Cardiac muscle cell (in vitro differentiated cells and primary cell): Measurements from ENCODE around the gene EMC10. TPM values are rescaled to one million over a fixed set of nuclear protein-coding genes. Genes with fewer than 3 reads are reported as not detected.

ENCODE experiments used
- DNase-seq, 2 donors: peaks; one replicate each; pipeline versions ENCODE4 v3.0.0 to v3.0.0-alpha.2; 2010 to 2017; ENCODE audit warnings: low read depth in 1 of 2, low spot score in 1 of 2
- H3K27ac ChIP-seq: fragments of 200-600 bp; sonication (generic); 2 replicates; pipeline ENCODE4 v1.5.1; 2016
- H3K27me3 ChIP-seq: fragments of 200-600 bp; sonication (generic); 2 replicates; pipeline ENCODE4 v1.6.0; 2016; ENCODE audit warnings: control low read depth
- H3K36me3 ChIP-seq: fragments of 200-600 bp; sonication (generic); 2 replicates; pipeline ENCODE4 v1.5.1; 2016; ENCODE audit warnings: control low read depth
- H3K4me1 ChIP-seq: fragments of 200-600 bp; sonication (generic); 2 replicates; pipeline ENCODE4 v1.8.1; 2017; ENCODE audit warnings: low read depth, mild to moderate bottlenecking, mixed run types
- H3K4me3 ChIP-seq: fragments of 200-600 bp; sonication (generic); 2 replicates; pipeline ENCODE4 v1.5.1; 2016; ENCODE audit warnings: mild to moderate bottlenecking
- H3K9me3 ChIP-seq: fragments of 200-600 bp; sonication (generic); 2 replicates; pipeline ENCODE4 v1.5.1; 2017; ENCODE audit warnings: low read depth, mild to moderate bottlenecking, control low read depth
- polyA plus RNA-seq: library from polyadenylated mRNA; unstranded; fragments of >200 nt; fragmentation: Nextera tagmentation; extraction: Ambion mirVana; gene quantifications from 2 replicates; pipeline ENCODE4 v1.2.1, GENCODE V29; 2016
- total RNA-seq: library from RNA; depleted of rRNA; stranded (reverse); fragments of >200 nt; gene quantifications from 2 replicates; pipeline ENCODE4 v1.2.3, GENCODE V29; 2016
- TF ChIP-seq, protein P1 (sequence below): IDR thresholded peaks from 2 replicates; pipeline ENCODE4 v1.5.1; 2012; ENCODE audit warnings: low read depth, mild to moderate bottlenecking, low read length

The EMC10 gene
- total and polyA plus RNA-seq, 2 experiments from 2014 or later = 280 to 308 TPM

DNA sequence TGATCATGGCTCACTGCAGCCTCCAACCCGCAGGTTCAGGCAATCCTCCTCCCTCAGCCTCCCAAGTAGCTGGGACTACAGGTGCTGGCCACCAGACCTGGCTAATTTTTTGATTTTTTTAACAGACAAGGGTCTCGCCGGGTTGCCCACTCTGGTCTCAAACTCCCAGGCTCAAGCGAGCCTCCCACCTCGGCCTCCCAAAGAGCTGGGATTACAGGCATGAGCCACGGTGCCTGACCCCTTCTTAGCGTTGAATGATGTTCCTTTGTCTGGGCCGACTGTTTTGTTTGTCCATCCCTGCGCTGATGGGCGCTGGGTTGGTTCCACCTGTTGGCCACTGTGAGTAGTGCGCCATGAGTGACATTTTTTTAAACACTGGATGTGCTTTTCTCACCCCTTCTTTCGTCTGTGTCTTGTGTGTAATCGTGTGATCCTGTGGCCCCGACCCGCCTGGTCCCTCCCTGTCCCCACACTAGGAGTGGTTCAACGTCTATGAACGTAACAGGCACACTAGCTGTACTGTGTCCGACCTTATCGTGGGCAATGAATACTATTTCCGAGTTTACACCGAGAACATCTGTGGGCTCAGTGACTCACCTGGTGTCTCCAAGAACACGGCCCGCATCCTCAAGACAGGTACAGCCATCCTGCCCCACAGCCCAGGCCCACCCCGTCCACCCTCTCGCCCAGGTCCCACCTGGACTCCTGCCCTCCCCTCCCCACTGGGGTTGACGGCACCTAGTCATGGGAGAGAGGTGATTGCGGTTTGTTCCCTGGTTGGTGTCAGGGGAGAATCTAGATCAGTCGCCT is 15.0 kb upstream of the EMC10 start:
- no peak overlapping the region for H3K4me3 ChIP-seq
- H3K27me3 ChIP-seq = no peaks in the 10 kb centered on the region
- peak; percentile 69 to 76 for DNase-seq
- TF ChIP-seq, protein P1, sequence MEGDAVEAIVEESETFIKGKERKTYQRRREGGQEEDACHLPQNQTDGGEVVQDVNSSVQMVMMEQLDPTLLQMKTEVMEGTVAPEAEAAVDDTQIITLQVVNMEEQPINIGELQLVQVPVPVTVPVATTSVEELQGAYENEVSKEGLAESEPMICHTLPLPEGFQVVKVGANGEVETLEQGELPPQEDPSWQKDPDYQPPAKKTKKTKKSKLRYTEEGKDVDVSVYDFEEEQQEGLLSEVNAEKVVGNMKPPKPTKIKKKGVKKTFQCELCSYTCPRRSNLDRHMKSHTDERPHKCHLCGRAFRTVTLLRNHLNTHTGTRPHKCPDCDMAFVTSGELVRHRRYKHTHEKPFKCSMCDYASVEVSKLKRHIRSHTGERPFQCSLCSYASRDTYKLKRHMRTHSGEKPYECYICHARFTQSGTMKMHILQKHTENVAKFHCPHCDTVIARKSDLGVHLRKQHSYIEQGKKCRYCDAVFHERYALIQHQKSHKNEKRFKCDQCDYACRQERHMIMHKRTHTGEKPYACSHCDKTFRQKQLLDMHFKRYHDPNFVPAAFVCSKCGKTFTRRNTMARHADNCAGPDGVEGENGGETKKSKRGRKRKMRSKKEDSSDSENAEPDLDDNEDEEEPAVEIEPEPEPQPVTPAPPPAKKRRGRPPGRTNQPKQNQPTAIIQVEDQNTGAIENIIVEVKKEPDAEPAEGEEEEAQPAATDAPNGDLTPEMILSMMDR = peak; percentile 85
- H3K4me1 ChIP-seq = no peaks in the 10 kb centered on the region
- no peak overlapping the region for H3K27ac ChIP-seq
- no peaks in the 10 kb centered on the region for H3K9me3 ChIP-seq
- H3K36me3 ChIP-seq = no peaks in the 10 kb centered on the region

DNA sequence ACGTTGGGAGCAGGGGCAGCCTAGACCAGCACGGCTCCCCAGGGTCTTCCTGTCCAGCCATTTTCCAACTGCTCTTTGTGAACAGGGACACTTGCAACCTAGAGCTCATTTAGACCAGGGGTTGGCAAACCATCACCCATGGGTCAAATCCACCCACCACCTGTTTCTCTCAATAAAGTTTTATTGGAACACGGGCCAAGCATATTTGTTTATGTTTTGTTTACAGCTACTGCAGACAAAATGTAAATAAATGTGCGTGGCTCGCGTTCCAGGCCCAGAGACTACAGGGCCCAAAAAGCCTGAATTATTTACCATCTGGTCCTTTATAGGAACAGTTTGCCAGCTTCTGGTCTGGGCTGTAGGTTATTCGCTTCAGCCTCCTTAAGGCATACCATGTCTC is 13.3 kb upstream of the EMC10 start:
- no peak overlapping the region for H3K4me3 ChIP-seq
- DNase-seq = no peak
- H3K27me3 ChIP-seq = no peaks in the 10 kb centered on the region
- H3K27ac ChIP-seq = no peak overlapping the region
- no peaks in the 10 kb centered on the region for H3K36me3 ChIP-seq
- H3K9me3 ChIP-seq = no peaks in the 10 kb centered on the region
- TF ChIP-seq, protein P1 = no peak
- H3K4me1 ChIP-seq = no peaks in the 10 kb centered on the region

DNA sequence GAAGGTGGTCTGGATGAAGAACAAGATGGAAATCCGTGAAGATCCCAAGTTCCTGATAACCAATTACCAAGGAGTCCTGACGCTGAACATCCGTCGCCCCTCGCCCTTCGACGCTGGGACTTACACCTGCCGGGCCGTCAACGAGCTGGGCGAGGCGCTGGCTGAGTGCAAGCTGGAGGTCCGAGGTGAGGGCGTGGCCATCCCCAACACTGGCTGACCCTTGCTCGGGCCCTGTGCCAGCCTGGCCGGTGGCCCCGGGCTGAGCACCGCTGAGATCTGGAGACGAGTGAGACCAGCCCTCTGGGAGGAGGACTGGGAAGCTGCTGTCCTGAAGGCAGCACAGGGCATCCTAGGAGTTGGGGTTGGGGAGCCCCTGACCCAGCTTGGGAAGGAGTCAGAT is 12.0 kb upstream of the EMC10 start:
- DNase-seq = no peak
- Histone ChIP-seq H3K4me3 (no peak overlapping the region), H3K36me3 (no peaks in the 10 kb centered on the region), H3K9me3 (no peaks in the 10 kb centered on the region), H3K4me1 (no peaks in the 10 kb centered on the region), H3K27ac (no peak overlapping the region), H3K27me3 (no peaks in the 10 kb centered on the region)
- TF ChIP-seq, protein P1 = no peak

DNA sequence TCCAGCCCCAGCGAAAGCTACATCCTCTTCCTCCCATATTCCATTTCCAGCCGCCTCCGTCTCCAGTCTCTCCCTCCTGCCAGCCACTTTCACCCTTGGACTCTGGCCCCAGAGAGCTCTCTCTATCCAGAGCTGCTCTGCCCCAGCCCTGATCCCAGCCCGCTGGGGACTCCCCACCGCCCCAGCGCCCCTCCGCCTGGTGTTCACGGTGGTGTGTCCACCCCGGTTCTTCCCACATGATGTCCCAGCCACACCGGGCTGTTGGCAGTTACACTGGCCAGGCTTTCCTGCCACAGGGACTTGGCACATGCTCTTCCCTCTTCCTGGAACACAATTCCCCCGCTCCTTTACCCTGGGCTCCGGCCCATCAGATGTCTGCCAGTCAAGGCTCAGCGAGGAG is 11.3 kb upstream of the EMC10 start:
- TF ChIP-seq, protein P1 = no peak
- H3K9me3 ChIP-seq = no peaks in the 10 kb centered on the region

DNA sequence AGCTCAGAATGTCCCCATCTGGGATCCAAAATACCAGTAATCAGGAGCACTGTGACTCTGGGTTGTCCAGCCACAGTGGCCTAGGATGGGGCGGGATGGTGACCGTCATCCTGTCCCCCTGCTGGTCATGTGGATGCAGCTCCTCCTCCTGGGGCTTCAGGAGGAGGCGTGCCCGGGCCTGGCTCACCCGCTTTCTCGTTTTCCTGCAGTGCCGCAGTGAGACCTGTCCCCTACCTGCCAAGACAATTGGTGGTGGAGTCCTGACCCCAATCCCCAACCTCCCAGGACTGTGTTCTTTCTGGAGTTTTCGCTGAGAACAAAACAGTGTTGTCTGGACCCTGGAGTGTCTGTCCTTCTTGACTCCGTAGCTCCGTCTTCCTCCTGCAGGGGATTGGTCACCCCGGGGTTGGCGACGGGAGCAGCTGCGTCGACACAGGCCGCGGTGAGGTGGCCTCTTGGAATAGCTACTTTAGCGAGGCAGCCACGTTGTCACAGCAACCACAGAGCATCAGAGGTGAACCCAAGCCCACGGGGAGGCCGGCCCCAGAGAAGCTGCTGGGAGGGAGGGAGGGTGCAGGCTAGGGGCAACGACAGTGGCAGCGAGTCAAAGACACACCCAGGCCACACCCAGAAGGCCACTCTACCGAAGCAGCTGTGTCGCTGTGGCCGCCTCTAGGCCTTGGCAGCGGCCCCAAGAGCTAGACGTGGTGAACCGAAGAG is 10.2 kb upstream of the EMC10 start:
- peak in 1 of 2 donors; percentile 66 for DNase-seq
- no peak overlapping the region for H3K4me3 ChIP-seq
- TF ChIP-seq, protein P1 = no peak
- H3K4me1 ChIP-seq = no peaks in the 10 kb centered on the region
- no peaks in the 10 kb centered on the region for H3K36me3 ChIP-seq
- no peaks in the 10 kb centered on the region for H3K9me3 ChIP-seq
- no peak overlapping the region for H3K27ac ChIP-seq
- no peaks in the 10 kb centered on the region for H3K27me3 ChIP-seq

More for the DNA sequence above, 11.3 kb upstream of the EMC10 start:
- no peak overlapping the region for H3K4me3 ChIP-seq
- no peaks in the 10 kb centered on the region for H3K27me3 ChIP-seq
- DNase-seq = no peak
- H3K4me1 ChIP-seq = no peaks in the 10 kb centered on the region
- no peak overlapping the region for H3K27ac ChIP-seq
- no peaks in the 10 kb centered on the region for H3K36me3 ChIP-seq
